ENCODE results near the gene TINAG. TPM values are rescaled to one million over a fixed set of nuclear protein-coding genes. Genes with fewer than 3 reads are reported as not detected.

Gene TINAG
- total RNA-seq, 1 donor from 2014 or later = not detected

GRCh38 chr6:54335871-54336270 is 27.6 kb downstream of the TINAG start:
- no peaks in the 10 kb centered on the region for H3K27me3 ChIP-seq
- no peak for TF ChIP-seq CTCF (IDR thresholded peaks at IDR 0.05)
- no peaks in the 10 kb centered on the region for H3K4me1 ChIP-seq
- H3K4me3 ChIP-seq = no peak overlapping the region
- no peak overlapping the region for H3K27ac ChIP-seq
- no peaks in the 10 kb centered on the region for H3K9me3 ChIP-seq
- H3K36me3 ChIP-seq = no peaks in the 10 kb centered on the region
- intact Hi-C loops (cut with DNase I) = no loop called here
- DNase-seq (ENCODE audit: low spot score in 2 of 2) = no peak

GRCh38 chr6:54353975-54354374 is 45.7 kb downstream of the TINAG start:
- H3K4me1 ChIP-seq = no peaks in the 10 kb centered on the region
- no peaks in the 10 kb centered on the region for H3K27me3 ChIP-seq
- no peaks in the 10 kb centered on the region for H3K36me3 ChIP-seq
- no peaks in the 10 kb centered on the region for H3K9me3 ChIP-seq
- DNase-seq (ENCODE audit: low spot score in 2 of 2) = no peak
- no peak overlapping the region for H3K27ac ChIP-seq
- intact Hi-C loops (cut with DNase I) = no loop called here
- no peak overlapping the region for H3K4me3 ChIP-seq
- TF ChIP-seq CTCF (IDR thresholded peaks at IDR 0.05) = no peak

- intact Hi-C loops (cut with DNase I) = no loop called here
- Histone ChIP-seq H3K4me3 (no peak overlapping the region), H3K9me3 (no peaks in the 10 kb centered on the region), H3K27ac (no peak overlapping the region), H3K36me3 (no peaks in the 10 kb centered on the region), H3K27me3 (no peaks in the 10 kb centered on the region), H3K4me1 (no peaks in the 10 kb centered on the region)
- DNase-seq (ENCODE audit: low spot score in 2 of 2) = no peak
- no peak for TF ChIP-seq CTCF (IDR thresholded peaks at IDR 0.05)
Measured at GRCh38 chr6:54354608-54355007, 46.4 kb downstream of the TINAG start.

GRCh38 chr6:54357141-54357540 is 48.9 kb downstream of the TINAG start:
- H3K36me3 ChIP-seq = no peaks in the 10 kb centered on the region
- DNase-seq (ENCODE audit: low spot score in 2 of 2) = no peak
- H3K27ac ChIP-seq = no peak overlapping the region
- no peaks in the 10 kb centered on the region for H3K27me3 ChIP-seq
- TF ChIP-seq CTCF (IDR thresholded peaks at IDR 0.05) = no peak
- H3K9me3 ChIP-seq = no peaks in the 10 kb centered on the region
- intact Hi-C loops (cut with DNase I) = no loop called here
- H3K4me3 ChIP-seq = no peak overlapping the region
- H3K4me1 ChIP-seq = no peaks in the 10 kb centered on the region

GRCh38 chr6:54361188-54361587 is 52.9 kb downstream of the TINAG start:
- intact Hi-C loops (cut with DNase I) = no loop called here
- Histone ChIP-seq H3K27ac (no peak overlapping the region), H3K36me3 (no peaks in the 10 kb centered on the region), H3K27me3 (no peaks in the 10 kb centered on the region), H3K4me1 (no peaks in the 10 kb centered on the region), H3K4me3 (no peak overlapping the region), H3K9me3 (no peaks in the 10 kb centered on the region)
- no peak for DNase-seq (ENCODE audit: low spot score in 2 of 2)
- no peak for TF ChIP-seq CTCF (IDR thresholded peaks at IDR 0.05)

- no peaks in the 10 kb centered on the region for H3K4me1 ChIP-seq
- intact Hi-C loops (cut with DNase I) = no loop called here
- H3K9me3 ChIP-seq = no peaks in the 10 kb centered on the region
- TF ChIP-seq CTCF (IDR thresholded peaks at IDR 0.05) = no peak
- H3K36me3 ChIP-seq = no peaks in the 10 kb centered on the region
- no peaks in the 10 kb centered on the region for H3K27me3 ChIP-seq
- H3K27ac ChIP-seq = no peak overlapping the region
- no peak overlapping the region for H3K4me3 ChIP-seq
- no peak for DNase-seq (ENCODE audit: low spot score in 2 of 2)
Measured at GRCh38 chr6:54361734-54362133, 53.5 kb downstream of the TINAG start.
